ENCODE measurements around the gene RBMS3. TPM values are rescaled to one million over a fixed set of nuclear protein-coding genes. Genes with fewer than 3 reads are reported as not detected.

RBMS3 gene
- total and polyA plus RNA-seq, 2 of the 13 experiments (the other 11 are each of a cell fraction or from before 2014, with no cell fraction given) = not detected

DNA sequence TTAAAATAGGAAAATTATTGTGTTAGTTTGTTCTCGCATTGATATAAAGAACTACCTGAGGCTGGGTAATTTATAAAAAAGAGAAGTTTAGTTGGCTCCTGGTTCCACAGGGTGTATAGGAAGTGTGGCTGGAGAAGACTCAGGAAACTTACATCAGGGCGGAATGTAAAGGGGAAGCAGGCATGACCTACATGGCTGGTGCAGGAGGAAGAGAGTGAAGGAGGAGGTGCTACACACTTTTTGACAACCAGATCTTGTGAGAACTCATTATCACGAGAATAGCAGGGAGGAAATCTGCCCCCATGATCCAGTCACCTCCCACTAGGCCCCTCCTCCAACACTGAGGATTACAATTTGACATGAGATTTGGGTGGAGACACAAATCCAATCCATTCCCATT is 490.7 kb downstream of the RBMS3 start:
- H3K4me3 ChIP-seq (replicated peaks in 1 of 3; ENCODE audit: insufficient read depth in 1 of 3, low read depth in 2 of 3, low read length in 3 of 3) = no peak overlapping the region
- no peaks in the 10 kb centered on the region for H4K20me1 ChIP-seq (ENCODE audit: insufficient read depth, low read length)
- H3K4me2 ChIP-seq (ENCODE audit: low read depth, low read length) = no peak overlapping the region
- intact Hi-C loops (cut with micrococcal nuclease; ENCODE audit: unreplicated experiment) (no loop called here), in situ Hi-C loops (cut with HindIII; ENCODE audit: extremely low pct_ligation_motif_present, low pct_unique_long_range_greater_than_20kb) (no loop called here)
- ChIA-PET CTCF (ENCODE audit: low intra/inter-chr PET ratio, low total read pairs) (no interaction called here), POLR2A (no interaction called here)
- H3K4me1 ChIP-seq (ENCODE audit: insufficient read depth, low read length) = no peaks in the 10 kb centered on the region
- no peak overlapping the region for H3K27ac ChIP-seq (ENCODE audit: extremely low read length, insufficient read depth, low read length)
- DNase-seq (ENCODE audit: low spot score) (no peak), ATAC-seq (no peak), FAIRE-seq (no peak)
- H3K79me2 ChIP-seq (ENCODE audit: insufficient read depth, low read length) = no peaks in the 10 kb centered on the region
- BruUV-seq (replicated peaks) = no TSS peak
- H2AFZ ChIP-seq (ENCODE audit: low read length) = no peak overlapping the region
- no peaks in the 10 kb centered on the region for H3K36me3 ChIP-seq (replicated peaks in 1 of 2; ENCODE audit: control insufficient read depth in 1 of 2, insufficient read depth in 2 of 2, low read length in 2 of 2)
- H3K9me3 ChIP-seq (ENCODE audit: low read length) = no peaks in the 10 kb centered on the region
- no peak overlapping the region for H3K9ac ChIP-seq (ENCODE audit: insufficient read depth, low read depth, low read length)
- TF ChIP-seq, protein P1, sequence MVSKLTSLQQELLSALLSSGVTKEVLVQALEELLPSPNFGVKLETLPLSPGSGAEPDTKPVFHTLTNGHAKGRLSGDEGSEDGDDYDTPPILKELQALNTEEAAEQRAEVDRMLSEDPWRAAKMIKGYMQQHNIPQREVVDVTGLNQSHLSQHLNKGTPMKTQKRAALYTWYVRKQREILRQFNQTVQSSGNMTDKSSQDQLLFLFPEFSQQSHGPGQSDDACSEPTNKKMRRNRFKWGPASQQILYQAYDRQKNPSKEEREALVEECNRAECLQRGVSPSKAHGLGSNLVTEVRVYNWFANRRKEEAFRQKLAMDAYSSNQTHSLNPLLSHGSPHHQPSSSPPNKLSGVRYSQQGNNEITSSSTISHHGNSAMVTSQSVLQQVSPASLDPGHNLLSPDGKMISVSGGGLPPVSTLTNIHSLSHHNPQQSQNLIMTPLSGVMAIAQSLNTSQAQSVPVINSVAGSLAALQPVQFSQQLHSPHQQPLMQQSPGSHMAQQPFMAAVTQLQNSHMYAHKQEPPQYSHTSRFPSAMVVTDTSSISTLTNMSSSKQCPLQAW (CRISPR knock-in tag; IDR thresholded peaks at IDR 0.05) = no peak
- no peak for TF ChIP-seq SIN3A (IDR thresholded peaks at IDR 0.05; ENCODE audit: borderline replicate concordance, low read depth, low read length)
- TF ChIP-seq, protein P2, sequence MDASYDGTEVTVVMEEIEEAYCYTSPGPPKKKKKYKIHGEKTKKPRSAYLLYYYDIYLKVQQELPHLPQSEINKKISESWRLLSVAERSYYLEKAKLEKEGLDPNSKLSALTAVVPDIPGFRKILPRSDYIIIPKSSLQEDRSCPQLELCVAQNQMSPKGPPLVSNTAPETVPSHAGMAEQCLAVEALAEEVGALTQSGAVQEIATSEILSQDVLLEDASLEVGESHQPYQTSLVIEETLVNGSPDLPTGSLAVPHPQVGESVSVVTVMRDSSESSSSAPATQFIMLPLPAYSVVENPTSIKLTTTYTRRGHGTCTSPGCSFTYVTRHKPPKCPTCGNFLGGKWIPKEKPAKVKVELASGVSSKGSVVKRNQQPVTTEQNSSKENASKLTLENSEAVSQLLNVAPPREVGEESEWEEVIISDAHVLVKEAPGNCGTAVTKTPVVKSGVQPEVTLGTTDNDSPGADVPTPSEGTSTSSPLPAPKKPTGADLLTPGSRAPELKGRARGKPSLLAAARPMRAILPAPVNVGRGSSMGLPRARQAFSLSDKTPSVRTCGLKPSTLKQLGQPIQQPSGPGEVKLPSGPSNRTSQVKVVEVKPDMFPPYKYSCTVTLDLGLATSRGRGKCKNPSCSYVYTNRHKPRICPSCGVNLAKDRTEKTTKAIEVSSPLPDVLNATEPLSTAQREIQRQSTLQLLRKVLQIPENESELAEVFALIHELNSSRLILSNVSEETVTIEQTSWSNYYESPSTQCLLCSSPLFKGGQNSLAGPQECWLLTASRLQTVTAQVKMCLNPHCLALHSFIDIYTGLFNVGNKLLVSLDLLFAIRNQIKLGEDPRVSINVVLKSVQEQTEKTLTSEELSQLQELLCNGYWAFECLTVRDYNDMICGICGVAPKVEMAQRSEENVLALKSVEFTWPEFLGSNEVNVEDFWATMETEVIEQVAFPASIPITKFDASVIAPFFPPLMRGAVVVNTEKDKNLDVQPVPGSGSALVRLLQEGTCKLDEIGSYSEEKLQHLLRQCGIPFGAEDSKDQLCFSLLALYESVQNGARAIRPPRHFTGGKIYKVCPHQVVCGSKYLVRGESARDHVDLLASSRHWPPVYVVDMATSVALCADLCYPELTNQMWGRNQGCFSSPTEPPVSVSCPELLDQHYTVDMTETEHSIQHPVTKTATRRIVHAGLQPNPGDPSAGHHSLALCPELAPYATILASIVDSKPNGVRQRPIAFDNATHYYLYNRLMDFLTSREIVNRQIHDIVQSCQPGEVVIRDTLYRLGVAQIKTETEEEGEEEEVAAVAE (CRISPR knock-in tag; IDR thresholded peaks at IDR 0.05; ENCODE audit: borderline replicate concordance) = no peak
- TF ChIP-seq, protein P3, sequence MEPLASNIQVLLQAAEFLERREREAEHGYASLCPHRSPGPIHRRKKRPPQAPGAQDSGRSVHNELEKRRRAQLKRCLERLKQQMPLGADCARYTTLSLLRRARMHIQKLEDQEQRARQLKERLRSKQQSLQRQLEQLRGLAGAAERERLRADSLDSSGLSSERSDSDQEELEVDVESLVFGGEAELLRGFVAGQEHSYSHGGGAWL (CRISPR knock-in tag; IDR thresholded peaks at IDR 0.05) = no peak
- TF ChIP-seq CC2D1A (CRISPR knock-in tag; IDR thresholded peaks at IDR 0.05) = no peak
- TF ChIP-seq, protein P4, sequence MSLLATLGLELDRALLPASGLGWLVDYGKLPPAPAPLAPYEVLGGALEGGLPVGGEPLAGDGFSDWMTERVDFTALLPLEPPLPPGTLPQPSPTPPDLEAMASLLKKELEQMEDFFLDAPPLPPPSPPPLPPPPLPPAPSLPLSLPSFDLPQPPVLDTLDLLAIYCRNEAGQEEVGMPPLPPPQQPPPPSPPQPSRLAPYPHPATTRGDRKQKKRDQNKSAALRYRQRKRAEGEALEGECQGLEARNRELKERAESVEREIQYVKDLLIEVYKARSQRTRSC (CRISPR knock-in tag; IDR thresholded peaks at IDR 0.05; ENCODE audit: low read depth) = no peak
- TF ChIP-seq SATB2 (CRISPR knock-in tag; IDR thresholded peaks at IDR 0.05) = no peak
- TF ChIP-seq ZNF292 (CRISPR knock-in tag; IDR thresholded peaks at IDR 0.05; ENCODE audit: borderline replicate concordance, low read depth) = no peak
- H3K27me3 ChIP-seq (ENCODE audit: control insufficient read depth in 1 of 2, insufficient read depth in 2 of 2, low read length in 2 of 2) = no peaks in the 10 kb centered on the region; a peak in 1 of 5 replicates
- 21% methylated on average over 3 of the region's 3 CpGs for WGBS (ENCODE audit: low lambda C conversion rate)
